Measurements from ENCODE around the gene ABTB2.
"Not testable (repeated sequence)": the region's sequence is repeated elsewhere in the genome, so short reads cannot be mapped to it uniquely, and the experiment has no call there.

The ABTB2 gene

DNA sequence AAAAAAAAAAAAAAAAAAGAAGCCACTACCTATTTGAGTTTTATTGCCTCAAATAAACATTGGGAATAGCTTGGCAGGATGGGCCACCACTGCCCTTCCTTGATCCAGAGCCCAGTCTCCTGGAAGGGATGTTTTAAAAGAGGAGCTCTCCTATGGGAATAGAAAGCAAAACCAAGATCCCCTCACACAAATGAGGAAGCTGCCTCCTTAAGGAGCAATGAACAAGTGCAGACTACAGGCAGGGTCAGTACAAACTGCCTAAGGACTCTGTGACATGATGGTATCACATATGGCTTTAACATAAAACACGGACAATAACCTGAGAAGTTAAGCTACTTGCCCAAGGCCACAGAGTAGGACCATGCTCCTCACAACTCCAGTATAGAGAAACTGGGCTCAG, 131.6 kb downstream of the ABTB2 start:
- no peak for DNase-seq

DNA sequence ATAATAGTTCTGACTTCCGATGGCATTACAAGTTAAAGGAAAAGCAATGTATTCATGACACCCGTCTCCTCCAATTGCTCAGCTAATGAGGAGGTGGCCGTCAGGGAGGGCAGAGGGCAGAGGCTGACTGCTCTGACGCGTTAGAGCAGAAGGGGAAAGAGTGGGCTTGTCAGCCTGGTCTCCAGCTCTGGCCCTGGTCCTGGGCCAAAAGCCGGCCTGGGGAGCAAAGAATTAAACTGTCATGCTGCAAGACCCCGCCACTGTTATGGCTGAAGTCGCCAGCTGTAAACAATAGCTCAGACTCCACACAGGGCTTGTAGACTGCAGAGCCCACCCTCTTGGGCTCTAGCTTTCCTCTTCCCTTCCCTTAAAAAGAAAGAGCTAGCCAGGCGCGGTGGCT, 132.7 kb downstream of the ABTB2 start:
- no peak for DNase-seq

DNA sequence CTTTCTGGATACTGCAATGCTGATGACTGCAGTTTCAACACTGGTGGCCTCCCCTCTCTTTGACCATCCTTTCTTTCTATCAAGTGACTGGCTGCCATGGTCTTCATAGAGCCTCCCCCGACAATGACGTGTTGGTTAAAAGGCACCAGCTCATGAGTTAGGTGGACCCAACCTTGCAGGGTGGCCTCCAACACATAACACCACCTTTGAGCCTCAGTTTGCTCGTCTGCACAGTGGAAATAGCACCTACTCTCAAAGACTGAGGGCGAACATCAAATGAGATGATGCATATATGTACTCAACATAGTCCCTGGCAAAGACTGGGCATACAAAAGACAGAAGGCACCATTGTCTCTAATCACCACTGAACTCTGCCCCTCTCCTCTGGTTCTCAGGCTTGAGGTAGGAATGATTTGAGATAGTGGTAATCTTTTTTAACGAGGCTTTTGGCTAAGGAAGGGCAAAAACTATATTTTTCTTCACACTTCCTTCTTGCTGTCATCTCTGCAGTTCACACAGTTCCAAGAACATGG, 133.3 kb downstream of the ABTB2 start:
- no peak for DNase-seq

DNA sequence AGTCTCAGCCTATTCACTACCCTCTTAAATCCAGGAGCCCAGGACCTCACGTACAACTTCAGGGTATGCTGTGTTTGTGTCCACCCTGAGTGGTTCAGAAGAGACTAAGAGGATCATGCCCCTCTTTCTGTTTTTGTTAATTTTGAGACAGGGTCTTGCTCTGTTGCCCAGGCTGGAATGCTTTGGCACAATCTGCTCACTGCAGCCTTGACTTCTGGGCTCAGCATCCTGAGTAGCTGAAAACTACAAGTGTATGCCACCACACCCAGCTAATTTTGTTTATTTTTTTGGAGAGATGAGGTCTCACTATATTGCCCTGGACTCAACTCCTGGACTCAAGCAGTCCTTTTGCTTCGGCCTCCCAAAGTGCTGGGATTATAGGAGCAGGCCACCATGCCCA, 133.9 kb downstream of the ABTB2 start:
- no peak for DNase-seq

DNA sequence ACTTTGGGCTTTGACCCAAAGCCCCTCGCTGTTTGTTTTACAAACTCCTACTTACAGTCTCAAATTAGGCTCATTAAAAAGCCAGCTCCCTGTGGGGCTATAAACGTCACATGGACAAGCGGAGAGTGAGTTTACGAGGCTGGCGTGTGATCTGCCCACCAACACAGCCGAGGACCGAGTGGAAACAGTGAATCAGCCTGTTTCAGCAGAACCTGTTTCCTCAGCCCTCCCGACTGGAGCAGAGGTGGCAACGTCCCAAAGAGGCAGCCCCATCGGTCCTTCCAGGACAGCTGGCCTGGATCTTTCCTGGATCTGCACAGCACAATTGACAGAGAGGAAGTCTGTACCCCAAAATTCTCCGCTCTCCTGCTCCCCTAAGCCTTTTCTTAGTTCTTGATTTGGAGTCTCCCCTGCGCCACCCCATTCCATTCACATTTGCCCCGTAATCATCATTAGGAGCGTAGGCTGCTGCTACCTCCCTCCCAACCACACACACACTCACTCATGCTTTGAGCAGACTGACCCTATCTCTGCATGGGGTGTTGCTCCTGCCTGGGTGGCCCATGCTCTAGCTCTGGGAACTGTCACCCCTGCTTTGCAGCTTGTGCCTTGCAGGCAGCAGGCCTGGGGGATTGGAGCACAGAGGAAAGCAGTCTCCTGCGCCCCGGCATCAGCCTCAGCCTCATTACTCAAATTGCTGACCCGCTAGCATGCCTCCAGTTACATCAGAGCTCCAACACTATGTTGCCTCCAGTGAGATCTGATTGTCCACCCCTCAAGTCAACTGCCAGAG, 134.6 kb downstream of the ABTB2 start:
- no peak for DNase-seq

DNA sequence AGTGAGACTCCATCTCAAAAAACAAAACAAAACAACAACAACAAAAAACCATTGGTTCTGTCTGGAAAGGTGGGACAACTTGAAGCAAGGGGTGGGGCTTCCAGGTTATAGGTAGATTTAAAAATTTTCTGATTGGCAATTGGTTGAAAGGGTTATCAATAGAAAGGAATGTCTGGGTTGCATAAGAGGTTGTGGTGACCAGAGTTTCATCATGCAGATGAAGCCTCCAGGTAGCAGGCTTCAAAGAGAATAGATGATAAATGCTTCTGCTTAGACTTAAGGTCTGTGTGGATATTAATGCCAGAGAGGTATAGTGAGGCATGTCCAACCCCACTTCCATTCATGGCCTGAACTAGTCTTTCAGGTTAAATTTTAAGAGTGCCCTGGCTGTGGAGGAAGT, 135.8 kb downstream of the ABTB2 start:
- DNase-seq = no peak

DNA sequence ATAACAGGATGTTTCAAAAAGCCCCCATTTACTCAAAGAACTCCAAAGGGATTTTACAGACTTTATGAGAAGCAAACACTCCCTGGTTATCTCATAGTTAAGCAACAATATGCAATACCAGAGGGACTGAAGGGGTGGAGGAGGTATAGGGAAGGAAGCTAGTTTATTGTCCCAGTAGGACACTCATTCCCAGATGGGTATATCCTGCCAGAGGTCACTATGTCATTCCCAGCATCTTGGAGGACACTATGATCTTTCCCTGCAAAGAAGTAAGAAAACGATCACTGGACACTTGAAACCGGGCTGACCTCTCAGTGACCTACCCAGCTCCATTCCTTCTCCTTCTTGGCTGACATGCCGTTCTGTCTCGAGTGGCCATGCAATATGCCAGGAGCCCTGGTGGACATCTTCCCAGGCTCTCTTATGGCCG, 137.9 kb downstream of the ABTB2 start:
- no peak for DNase-seq

DNA sequence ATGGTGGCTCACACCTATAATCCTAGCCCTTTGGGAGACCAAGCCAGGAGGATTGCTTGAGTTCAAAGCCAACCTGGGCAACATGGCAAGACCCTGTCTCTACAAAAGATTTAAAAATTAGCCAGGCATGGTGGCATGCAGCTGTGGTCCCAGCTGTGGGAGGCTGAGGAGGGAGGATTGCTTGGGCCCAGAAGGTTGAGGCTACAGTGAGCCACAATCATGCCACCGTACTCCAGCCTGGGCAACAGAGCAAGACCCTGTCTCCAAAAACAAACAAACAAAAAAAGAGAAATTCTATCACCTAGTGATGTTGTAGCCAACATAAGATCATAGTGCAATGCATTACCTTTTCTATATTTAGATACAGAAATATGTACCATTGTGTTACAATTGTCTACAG, 138.5 kb downstream of the ABTB2 start:
- DNase-seq = no peak

DNA sequence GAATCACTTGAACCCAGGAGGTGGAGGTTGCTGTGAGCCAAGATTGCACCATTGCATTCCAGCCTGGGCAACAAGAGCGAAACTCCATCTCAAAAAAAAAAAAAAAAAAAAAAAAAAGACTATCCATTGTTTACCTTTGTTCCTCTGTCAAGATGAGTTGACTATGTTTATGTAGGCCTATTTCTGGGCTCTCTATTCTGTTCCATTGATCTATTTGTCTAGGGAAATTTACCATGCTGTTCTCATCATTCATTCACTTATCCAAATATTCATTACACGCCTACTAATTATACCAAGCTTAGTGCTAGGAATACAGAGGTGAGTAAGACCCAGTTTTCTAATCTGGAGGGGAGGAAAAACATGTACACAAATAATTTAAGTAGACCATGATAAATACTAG, 139.1 kb downstream of the ABTB2 start:
- not testable (repeated sequence) for DNase-seq

DNA sequence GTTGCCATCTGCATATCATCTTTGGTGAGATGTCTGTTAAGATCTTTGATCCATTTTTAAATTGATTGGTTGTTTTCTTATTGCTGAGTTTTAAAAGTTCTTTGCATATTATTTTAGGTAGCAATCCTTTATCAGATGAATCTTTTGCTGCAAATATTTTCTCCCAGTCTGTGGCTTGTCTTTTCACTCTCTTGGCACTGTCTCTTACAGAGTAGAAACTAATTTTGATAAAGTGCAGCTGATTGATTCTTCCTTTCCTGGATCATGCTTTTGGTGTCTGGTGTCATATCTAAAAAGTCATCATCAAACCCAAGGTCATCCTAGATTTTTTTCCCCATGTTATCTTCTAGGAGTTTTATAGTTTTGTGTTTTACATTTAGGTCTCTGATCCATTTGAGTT, 139.7 kb downstream of the ABTB2 start:
- DNase-seq = no peak

DNA sequence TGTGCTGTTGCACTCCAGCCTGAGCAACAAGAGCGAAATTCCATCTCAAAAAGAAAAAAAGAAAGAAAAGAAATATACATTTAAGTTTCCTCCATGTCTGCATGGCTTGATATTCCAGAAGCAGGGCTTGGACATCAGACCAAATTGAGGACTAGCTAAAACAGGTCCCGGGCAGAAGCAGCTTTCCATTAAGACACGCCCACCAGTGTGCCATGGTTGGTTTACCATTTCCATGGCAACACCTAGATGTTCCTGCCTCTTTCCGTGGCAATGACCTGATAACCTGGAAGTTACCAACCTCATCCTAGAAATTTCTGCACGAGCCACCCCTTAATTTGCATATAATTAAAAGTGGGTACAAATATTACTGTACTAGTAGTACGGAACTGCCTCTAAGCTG, 141.1 kb downstream of the ABTB2 start:
- no peak for DNase-seq

DNA sequence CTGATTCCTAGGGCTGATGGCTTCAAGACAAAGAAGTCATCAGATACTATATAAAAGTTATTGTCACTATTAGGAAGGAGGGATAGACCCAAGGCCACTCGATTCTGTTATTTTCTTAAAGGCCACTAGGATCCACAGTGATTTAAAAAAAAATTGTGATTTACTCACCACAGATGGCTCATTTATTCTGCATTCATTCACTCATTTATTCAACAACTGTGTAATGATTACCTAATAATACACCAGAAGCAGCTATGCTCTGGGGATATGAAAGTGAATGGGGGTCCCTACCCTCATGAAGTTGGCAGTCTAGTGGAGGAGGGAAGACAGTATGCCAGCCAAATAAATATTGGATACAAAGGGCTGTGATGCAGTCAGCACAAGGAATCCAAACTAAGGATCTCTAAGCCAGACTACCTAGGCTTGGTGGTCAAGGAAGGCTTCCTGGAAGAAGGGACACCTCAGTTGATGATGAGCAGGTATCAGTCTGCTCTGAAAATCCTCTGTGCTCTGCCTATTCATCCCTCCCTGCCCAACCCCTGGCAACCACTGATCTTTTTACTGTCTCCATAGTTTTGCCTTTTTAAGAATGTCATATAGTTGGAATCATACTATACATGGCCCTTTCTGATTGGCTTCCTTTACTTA, 141.9 kb downstream of the ABTB2 start:
- no peak for DNase-seq

DNA sequence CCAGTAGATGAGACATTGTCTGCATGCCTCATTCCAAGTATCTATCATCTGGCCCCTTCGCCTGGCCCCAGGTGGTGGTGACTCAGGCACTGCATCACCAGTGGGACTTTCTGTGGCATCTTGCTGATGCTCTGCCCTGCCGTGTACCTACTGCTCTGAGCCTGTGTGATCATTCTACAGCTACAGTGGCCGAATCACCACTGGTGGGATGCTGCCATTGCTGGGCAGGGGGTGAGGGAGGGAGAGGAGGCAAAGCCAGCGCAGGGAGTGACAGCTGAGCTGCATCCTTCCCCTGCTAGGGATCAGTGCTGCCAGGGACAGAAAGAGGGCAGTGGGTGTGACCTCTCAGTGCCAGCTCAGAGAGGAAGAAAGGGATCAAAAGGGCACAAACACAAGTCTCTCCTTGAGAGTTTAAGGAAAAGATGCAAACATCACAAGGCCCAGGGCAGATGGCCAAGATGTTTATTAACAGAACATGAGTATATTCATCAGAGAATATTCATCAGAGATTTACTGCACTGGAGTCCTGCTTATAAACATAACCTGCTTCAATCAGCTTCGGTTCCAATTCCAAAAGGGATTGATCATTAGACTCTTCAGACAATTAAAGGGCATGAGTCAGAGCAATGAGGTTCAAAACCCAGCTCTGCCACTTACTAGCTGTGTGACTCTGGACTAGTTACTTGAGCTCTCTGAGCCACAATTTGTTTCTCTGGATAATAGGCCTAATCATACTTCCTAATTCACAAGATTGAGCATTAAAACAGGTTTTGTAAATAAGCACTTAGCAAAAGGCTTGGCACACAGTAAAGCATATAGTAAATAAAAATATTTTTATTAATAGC, 142.6 kb downstream of the ABTB2 start:
- DNase-seq = no peak

DNA sequence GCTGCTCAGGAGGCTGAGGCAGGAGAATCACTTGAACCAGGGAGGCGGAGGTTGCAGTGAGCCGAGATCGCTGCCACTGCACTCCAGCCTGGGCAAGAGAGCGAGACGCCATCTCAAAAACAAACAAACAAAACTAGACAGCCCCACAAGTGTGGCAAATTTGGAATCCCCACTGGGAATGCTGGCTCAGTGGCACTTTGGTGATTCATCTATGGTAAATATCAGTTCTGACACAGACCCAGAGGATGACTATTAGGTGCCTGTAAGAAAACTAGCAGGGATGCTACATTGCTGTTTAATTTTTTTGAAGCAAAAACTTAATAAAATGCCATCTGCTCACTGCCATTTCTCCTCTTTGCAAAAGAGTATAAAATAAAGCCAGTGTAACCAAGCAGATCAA, 144.4 kb downstream of the ABTB2 start:
- DNase-seq = no peak

DNA sequence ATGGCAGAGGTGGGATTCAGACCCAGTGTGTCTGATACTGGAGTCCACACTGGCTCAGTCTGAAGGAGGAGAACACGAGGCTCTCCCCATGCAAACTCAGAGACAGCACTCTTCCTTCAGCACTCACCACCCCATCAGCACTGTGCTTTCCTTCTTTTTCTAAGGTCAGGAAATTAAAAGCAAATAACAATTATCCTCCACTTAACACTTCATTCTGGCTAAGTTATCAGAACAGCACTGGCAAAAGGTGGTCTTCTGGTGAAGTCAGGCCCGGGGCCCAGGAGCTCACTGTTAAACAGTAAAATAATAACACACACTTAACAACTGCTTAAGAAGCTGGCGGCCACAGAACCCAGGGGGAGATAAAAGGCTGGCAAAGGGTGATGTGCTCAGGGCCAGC, 145.2 kb downstream of the ABTB2 start:
- no peak for DNase-seq

DNA sequence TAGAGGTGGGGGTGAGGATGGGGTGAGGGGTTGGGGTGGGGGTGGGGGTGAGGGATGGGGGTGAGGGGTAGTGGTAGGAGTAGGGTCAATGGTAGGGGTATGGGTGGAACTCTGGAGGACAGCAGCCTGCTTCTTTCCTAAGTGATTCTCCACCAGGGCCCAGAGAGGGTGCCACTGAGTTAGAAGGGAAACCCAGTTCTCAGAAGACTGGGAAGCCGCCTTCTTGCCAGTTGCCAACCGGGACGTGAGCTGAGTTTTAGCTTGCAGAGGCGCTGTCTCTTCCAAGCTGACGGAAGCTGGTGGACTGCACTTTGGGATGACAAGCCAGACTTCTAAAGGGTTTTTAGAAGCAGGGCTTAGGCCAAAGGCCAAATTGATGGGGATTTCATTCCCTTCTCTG, 148.0 kb downstream of the ABTB2 start:
- DNase-seq = no peak

DNA sequence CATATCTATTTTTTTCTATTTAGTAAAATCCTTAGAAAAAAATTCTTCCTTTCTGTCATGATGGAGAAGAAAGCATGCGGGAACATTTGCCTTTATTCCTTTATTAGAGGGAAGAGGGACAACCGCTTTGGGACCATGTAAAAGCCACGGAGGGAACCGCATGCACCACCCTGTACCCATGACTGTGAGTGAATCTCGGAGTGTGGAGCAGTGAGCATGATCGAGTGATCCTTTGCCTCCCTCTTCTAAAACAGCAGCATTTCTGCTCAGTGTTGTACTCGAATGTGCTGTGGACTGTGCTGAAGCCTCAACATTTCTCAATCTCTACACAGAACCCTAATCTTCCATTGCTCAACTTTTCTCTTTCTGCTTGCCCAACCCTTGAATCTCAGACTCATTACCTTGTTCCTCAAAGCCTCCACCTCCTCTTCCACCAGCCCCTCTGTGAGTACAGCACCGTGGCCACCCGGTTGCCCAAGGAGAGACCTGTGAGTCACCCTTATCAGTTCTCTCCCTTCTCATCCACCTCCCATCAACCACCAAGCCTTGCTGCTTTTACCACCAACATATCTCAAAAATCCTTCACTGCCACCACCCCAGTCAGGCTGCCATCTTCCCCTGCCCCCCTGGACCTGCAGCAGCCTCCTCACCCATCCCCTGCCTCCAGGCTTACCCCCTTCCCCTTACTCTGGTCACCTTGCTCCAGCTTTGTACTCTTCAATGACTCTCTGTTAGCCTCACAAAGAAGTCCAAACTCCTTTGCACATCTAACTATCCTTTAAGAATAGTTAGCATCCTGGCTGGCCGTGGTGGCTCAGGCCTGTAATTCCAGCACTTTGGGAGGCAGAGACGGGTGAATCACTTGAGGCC, 149.3 kb downstream of the ABTB2 start:
- DNase-seq = no peak

DNA sequence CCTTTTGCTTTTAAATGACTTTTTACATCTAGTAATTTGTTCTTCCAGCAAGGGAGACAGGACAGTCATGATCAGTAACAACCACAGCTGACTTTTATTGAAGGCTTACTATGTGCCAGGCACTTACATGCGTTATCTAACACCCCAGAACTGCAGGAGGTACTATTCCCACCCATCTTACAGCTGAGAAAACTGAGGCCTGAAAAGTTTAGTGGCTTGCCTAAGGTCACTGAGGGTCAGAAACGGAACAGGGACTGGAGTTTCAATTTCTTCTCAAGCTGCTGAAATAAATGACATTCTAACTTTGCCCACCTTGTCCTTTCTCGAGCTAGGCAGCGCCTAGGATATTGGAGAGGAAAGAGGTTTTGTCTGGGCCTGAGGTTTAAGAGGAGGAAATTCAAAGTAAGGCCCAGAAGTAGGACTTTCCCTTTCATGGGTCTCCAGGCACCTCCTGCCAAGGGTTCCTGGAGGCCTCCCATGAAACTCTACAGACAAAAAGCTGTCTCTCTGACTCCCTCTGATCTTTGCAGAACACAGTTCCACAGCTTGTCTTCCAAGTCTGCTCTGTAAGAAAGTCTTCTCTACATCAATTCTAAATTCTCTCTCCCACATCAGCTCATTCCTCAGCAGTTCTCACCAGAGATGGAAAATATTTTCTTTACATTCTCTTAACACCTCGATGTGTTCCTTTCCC, 150.2 kb downstream of the ABTB2 start:
- DNase-seq = no peak

DNA sequence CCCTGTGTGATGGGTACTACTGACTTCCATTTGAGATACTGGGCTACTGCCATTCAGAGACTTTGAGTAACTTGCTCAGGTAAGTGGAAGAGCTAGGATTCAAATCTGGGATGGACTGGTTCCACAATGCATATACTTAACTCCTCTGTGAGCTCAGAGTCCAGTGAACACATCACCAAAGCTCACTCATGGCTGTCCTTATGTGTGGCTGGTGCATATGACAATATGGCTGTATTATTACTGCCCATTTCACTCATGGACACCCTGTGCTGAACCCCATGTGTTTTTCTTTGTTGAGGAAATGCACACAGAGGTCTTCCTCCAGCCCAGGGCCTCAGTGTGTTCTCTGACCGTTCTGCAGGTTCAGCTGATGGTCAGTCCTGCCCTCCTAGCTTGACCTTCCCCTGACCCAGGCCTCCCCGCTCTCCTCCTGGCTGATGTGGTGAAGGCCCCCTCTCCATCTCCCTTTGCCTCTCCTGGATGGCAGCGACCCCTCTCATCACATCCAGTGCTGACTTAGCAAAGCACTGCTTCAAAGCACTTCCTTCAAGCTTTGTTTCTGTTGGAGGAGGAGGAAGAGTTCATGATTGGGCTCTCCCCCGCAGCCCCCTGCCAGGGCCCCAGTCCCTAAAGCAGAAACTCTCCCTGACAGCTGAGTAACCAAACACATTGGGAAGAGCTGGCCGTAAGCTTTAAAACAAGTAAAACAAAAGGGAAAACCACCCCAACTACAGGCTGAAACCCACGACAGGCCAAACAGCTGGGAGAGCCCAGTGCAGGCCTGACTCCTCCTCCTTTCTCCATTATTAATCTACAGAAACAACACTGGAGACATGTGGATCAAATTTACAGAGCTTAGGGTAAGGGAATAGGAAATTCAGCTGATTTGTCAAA, 151.2 kb downstream of the ABTB2 start:
- DNase-seq = no peak

DNA sequence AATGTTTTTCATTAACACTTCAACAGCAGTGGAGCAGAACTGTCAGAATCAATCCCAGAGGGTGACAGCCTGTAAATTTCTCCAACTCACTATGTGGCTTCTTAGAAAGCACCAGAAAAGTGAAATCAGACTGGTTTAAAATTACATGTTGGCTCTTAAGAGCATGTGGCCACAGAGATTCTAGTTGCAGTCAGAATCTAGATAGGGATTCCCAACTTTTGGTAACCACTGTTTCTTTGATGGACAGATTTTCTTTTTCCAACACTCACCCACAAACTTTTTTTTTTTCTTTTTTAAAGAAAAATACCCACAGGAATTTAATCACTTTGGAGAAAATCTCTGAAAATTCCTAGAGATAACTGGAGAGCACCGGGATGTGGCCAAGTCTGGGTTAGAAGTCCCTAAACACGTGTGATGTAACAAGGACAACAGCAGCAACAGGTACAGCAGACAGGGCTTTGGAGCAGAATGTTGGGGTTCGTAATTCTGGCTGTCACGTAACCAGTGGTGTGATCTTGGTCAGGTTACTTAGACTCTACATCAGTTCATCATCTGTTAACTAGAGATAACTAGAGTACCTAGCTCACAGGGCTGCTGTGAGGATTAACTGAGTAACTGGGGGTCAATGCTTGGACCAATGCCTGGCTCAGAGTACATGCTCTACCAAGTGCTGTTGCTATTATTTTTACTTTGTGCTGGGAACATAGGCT, 152.3 kb downstream of the ABTB2 start:
- DNase-seq = no peak
